Mucosa of descending colon (tissue), 3 donors: ENCODE measurements around the gene TACR2. TPM values are rescaled to one million over a fixed set of nuclear protein-coding genes. Genes with fewer than 3 reads are reported as not detected.
"Not testable (repeated sequence)": the region's sequence is repeated elsewhere in the genome, so short reads cannot be mapped to it uniquely, and the experiment has no call there.

ENCODE experiments used
- ATAC-seq: fragments of 200-7000 bp; cut with Tn5 transposase; one replicate; pipeline ENCODE4 v1.9.1; 2020; ENCODE audit warnings: mild to moderate bottlenecking, moderate library complexity
- DNase-seq, 3 donors: peaks; one replicate each; pipeline ENCODE4 v3.0.0-alpha.2; 2020
- H3K36me3 ChIP-seq: fragments of 200-600 bp; one replicate; pipeline ENCODE4 v1.8.0; 2021; ENCODE audit warnings: low read depth, mild to moderate bottlenecking
- H3K4me1 ChIP-seq: fragments of 200-600 bp; one replicate; pipeline ENCODE4 v1.8.0; 2021; ENCODE audit warnings: low read depth, mild to moderate bottlenecking
- H3K4me3 ChIP-seq: fragments of 200-600 bp; one replicate; pipeline ENCODE4 v1.8.0; 2021; ENCODE audit warnings: mild to moderate bottlenecking
- H3K9me3 ChIP-seq: fragments of 200-600 bp; one replicate; pipeline ENCODE4 v1.8.0; 2021; ENCODE audit warnings: mild to moderate bottlenecking
- CTCF ChIP-seq: fragments of 200-600 bp; IDR thresholded peaks from one replicate; pipeline ENCODE4 v1.8.0; 2022; ENCODE audit warnings: antibody characterized with exemption, mild to moderate bottlenecking
- intact Hi-C, 2 donors: fragments of 100-400 bp; cut with DNase I in 1 of 2; cut with micrococcal nuclease in 1 of 2; formaldehyde crosslinking; loops; one replicate each; pipeline versions ENCODE4 v1.11.0 to v1.11.1; 2022; cut with DNase I, micrococcal nuclease
- total RNA-seq, 3 donors: library from RNA; stranded (reverse); fragmentation: NEBNext Ultra II Directional in 2 of 3; extraction: Animal tissue kit (Norgen Biotek cat#: 25700) in 2 of 3; gene quantifications; one replicate each; pipeline versions ENCODE4 v1.2.1 to v1.2.4, GENCODE V29; 2021 to 2023
- donor health status: DM: no; HTN: no; CAD: no; lungs with moderate emphysema.
- donor health status: DM: no; HTN: no; CAD: no.
- donor health status: DM: no; HTN: yes; CAD: no.

TACR2 gene
- total RNA-seq, 3 donors from 2014 or later = 6.3 to 204 (median 9.5) TPM

- H3K4me1 ChIP-seq = peaks cover 66% of the 10 kb centered on the region
- H3K4me3 ChIP-seq = no peak overlapping the region
- H3K36me3 ChIP-seq = no peaks in the 10 kb centered on the region
- intact Hi-C loops = no loop called here
- no peaks in the 10 kb centered on the region for H3K9me3 ChIP-seq
- TF ChIP-seq CTCF = no peak
- ATAC-seq = no peak
- DNase-seq = no peak
Observed at GRCh38 chr10:69452676-69453415, 36.1 kb upstream of the TACR2 start.

GRCh38 chr10:69451784-69452251 lies 35.1 kb upstream of the TACR2 start:
- ATAC-seq (peak; percentile 80), DNase-seq (peak; percentile 90)
- H3K9me3 ChIP-seq = no peaks in the 10 kb centered on the region
- peak overlapping the region; percentile 35 for H3K4me3 ChIP-seq
- no peak for TF ChIP-seq CTCF
- intact Hi-C loops = no loop called here
- no peaks in the 10 kb centered on the region for H3K36me3 ChIP-seq
- peaks cover 61% of the 10 kb centered on the region for H3K4me1 ChIP-seq

GRCh38 chr10:69451209-69451783 lies 34.6 kb upstream of the TACR2 start, which contains the start of gene TSPAN15:
TSPAN15 (plus strand) TSS chr10:69451465; CDS start chr10:69451595, 130 bp downstream.
- Histone ChIP-seq H3K9me3 (no peaks in the 10 kb centered on the region), H3K4me1 (peaks cover 62% of the 10 kb centered on the region), H3K36me3 (no peaks in the 10 kb centered on the region), H3K4me3 (peak within 1 kb of the TSS; percentile 35)
- intact Hi-C loops = no loop called here
- no peak for TF ChIP-seq CTCF
- DNase-seq (peak; percentile 93 to 96 (median 95)), ATAC-seq (peak; percentile 85)

- H3K36me3 ChIP-seq, DNase-seq, ATAC-seq, intact Hi-C loops, H3K9me3 ChIP-seq, H3K4me3 ChIP-seq: not testable (repeated sequence)
- peaks cover 60% of the 10 kb centered on the region for H3K4me1 ChIP-seq
Observed at GRCh38 chr10:69450395-69450794, 33.7 kb upstream of the TACR2 start.

GRCh38 chr10:69449841-69450240 lies 33.1 kb upstream of the TACR2 start:
- peak in 2 of 3 donors; percentile 71 to 87 for DNase-seq
- intact Hi-C loops = no loop called here
- peak; percentile 33 for TF ChIP-seq CTCF
- Histone ChIP-seq H3K4me1 (peaks cover 60% of the 10 kb centered on the region), H3K9me3 (no peaks in the 10 kb centered on the region), H3K4me3 (no peak overlapping the region), H3K36me3 (no peaks in the 10 kb centered on the region)
- ATAC-seq = peak; percentile 65

GRCh38 chr10:69446650-69447151 lies 30.0 kb upstream of the TACR2 start:
- intact Hi-C loops = no loop called here
- no peaks in the 10 kb centered on the region for H3K9me3 ChIP-seq
- DNase-seq (peak in 1 of 3 donors; percentile 49), ATAC-seq (peak; percentile 35)
- peaks cover 36% of the 10 kb centered on the region for H3K4me1 ChIP-seq
- no peak overlapping the region for H3K4me3 ChIP-seq
- H3K36me3 ChIP-seq = no peaks in the 10 kb centered on the region
- no peak for TF ChIP-seq CTCF
